SK-N-SH (cell line): ENCODE results near the gene CD6. TPM values are rescaled to one million over a fixed set of nuclear protein-coding genes. Genes with fewer than 3 reads are reported as not detected.

ENCODE experiments used
- CTCF ChIA-PET: fragments of 300-600, 350-600 bp; formaldehyde crosslinking; extraction: SDS; loops from one replicate; lab custom pipeline; 2021; lab: Yijun Ruan, JAX
- POLR2A ChIA-PET: fragments of 350-600 bp; sonication (Branson Sonifier 250); formaldehyde crosslinking; extraction: SDS; loops from one replicate; lab custom pipeline; 2020; ENCODE audit warnings: antibody characterized with exemption, inconsistent platforms; lab: Yijun Ruan, JAX
- DNase-seq: peaks from one replicate; pipeline ENCODE4 v3.0.0; 2012
- H2AFZ ChIP-seq: fragments of 200-600 bp; sonication (generic); 2 replicates; pipeline ENCODE4 v1.8.1; 2016; ENCODE audit warnings: antibody characterized with exemption, mild to moderate bottlenecking, low read depth
- H3F3A ChIP-seq: fragments of 200-600 bp; sonication (generic); replicated peaks from 2 replicates; pipeline ENCODE3; 2016; ENCODE audit warnings: antibody characterized with exemption, mild to moderate bottlenecking; ENCODE audit not compliant: insufficient read depth
- H3K27ac ChIP-seq, 2 experiments: fragments of 200-500 bp in 1 of 2; fragments of 200-600 bp in 1 of 2; sonication (Bioruptor generic) in 1 of 2; sonication (generic), shearing (Covaris generic) in 1 of 2; 2 replicates each; pipeline versions ENCODE4 v1.5.1 to v1.6.1; 2014 to 2016; ENCODE audit warnings: low read depth in 2 of 2, inconsistent platforms in 1 of 2, low read length in 1 of 2, mild to moderate bottlenecking in 1 of 2, mixed read lengths in 1 of 2
- H3K27me3 ChIP-seq: fragments of 200-600 bp; sonication (generic), shearing (Covaris generic); 2 replicates; pipeline ENCODE4 v1.6.1; 2016; ENCODE audit warnings: mixed run types; ENCODE audit not compliant: insufficient read depth
- H3K36me3 ChIP-seq, 2 experiments: fragments of 200-500 bp in 1 of 2; fragments of 200-600 bp in 1 of 2; sonication (Bioruptor generic) in 1 of 2; sonication (generic) in 1 of 2; replicated peaks in 1 of 2; 2 replicates each; pipeline versions ENCODE3 to v1.5.1; 2014 to 2016; ENCODE audit warnings: low read length in 1 of 2, mild to moderate bottlenecking in 1 of 2; ENCODE audit not compliant: insufficient read depth in 2 of 2, control insufficient read depth in 1 of 2
- H3K4me1 ChIP-seq, 2 experiments: fragments of 200-500 bp in 1 of 2; fragments of 200-600 bp in 1 of 2; sonication (Bioruptor generic) in 1 of 2; sonication (generic), shearing (Covaris generic) in 1 of 2; 2 replicates each; pipeline versions ENCODE4 v1.5.1 to v1.6.1; 2014 to 2016; ENCODE audit warnings: low read depth in 1 of 2, low read length in 1 of 2, mixed run types in 1 of 2; ENCODE audit not compliant: insufficient read depth in 2 of 2, control insufficient read depth in 1 of 2
- H3K4me2 ChIP-seq: fragments of 200-600 bp; sonication (generic), shearing (Covaris generic); 2 replicates; pipeline ENCODE4 v1.6.1; 2017; ENCODE audit warnings: mixed run types
- H3K4me3 ChIP-seq, 2 experiments: fragments of 200-500 bp in 1 of 2; fragments of 200-600 bp in 1 of 2; sonication (Bioruptor generic) in 1 of 2; sonication (generic), shearing (Covaris generic) in 1 of 2; 2 replicates each; pipeline versions ENCODE4 v1.5.1 to v1.8.1; 2014 to 2016; ENCODE audit warnings: low read depth in 2 of 2, inconsistent platforms in 1 of 2, low read length in 1 of 2, mild to moderate bottlenecking in 1 of 2, mixed read lengths in 1 of 2, moderate library complexity in 1 of 2
- H3K79me2 ChIP-seq: fragments of 200-600 bp; sonication (generic); 2 replicates; pipeline ENCODE4 v1.8.1; 2017; ENCODE audit warnings: mild to moderate bottlenecking; ENCODE audit not compliant: insufficient read depth
- H3K9ac ChIP-seq: fragments of 200-600 bp; sonication (generic); 2 replicates; pipeline ENCODE4 v1.6.1; 2017; ENCODE audit warnings: mixed run types
- H3K9me2 ChIP-seq: fragments of 200-600 bp; sonication (generic); 2 replicates; pipeline ENCODE4 v1.6.1; 2017; ENCODE audit warnings: mixed run types
- H3K9me3 ChIP-seq: fragments of 200-600 bp; sonication (generic); 2 replicates; pipeline ENCODE4 v1.6.1; 2017; ENCODE audit warnings: mixed run types, mild to moderate bottlenecking, moderate library complexity
- H4K20me1 ChIP-seq: fragments of 200-600 bp; sonication (generic); 2 replicates; pipeline ENCODE4 v1.6.1; 2017; ENCODE audit warnings: mild to moderate bottlenecking, mixed run types; ENCODE audit not compliant: insufficient read depth
- CHD2 ChIP-seq: fragments of 150-350 bp; IDR thresholded peaks from 2 replicates; pipeline ENCODE4 v1.6.1; 2018; ENCODE audit warnings: low read length; ENCODE audit not compliant: partially characterized antibody
- ELF1 ChIP-seq: IDR thresholded peaks from 2 replicates; pipeline ENCODE4 v1.4.0; 2012
- EP300 ChIP-seq, 2 experiments: IDR thresholded peaks; 2 replicates each; pipeline versions ENCODE4 v1.4.0 to v1.6.1; 2012; ENCODE audit warnings: borderline replicate concordance in 1 of 2, low read depth in 1 of 2, low read length in 1 of 2
- FOSL2 ChIP-seq: IDR thresholded peaks from 2 replicates; pipeline ENCODE4 v1.4.0; 2012; ENCODE audit warnings: low read depth, mild to moderate bottlenecking, moderate library complexity, borderline replicate concordance
- FOXJ3 ChIP-seq: sonication (generic); formaldehyde crosslinking; IDR thresholded peaks from 2 replicates; pipeline ENCODE4 v1.5.1; 2020; ENCODE audit warnings: mild to moderate bottlenecking, missing genetic modification reagents
- GABPA ChIP-seq: IDR thresholded peaks from 2 replicates; pipeline ENCODE4 v1.4.0; 2012; ENCODE audit warnings: low read depth, mild to moderate bottlenecking
- GATA2 ChIP-seq: sonication (generic); formaldehyde crosslinking; IDR thresholded peaks from 2 replicates; pipeline ENCODE4 v1.5.0; 2020; ENCODE audit warnings: mild to moderate bottlenecking, missing genetic modification reagents
- JUND ChIP-seq: IDR thresholded peaks from 2 replicates; pipeline ENCODE4 v1.4.0; 2012
- MAX ChIP-seq: IDR thresholded peaks from 2 replicates; pipeline ENCODE4 v1.4.0; 2012; ENCODE audit warnings: low read depth
- MEF2A ChIP-seq: IDR thresholded peaks from 2 replicates; pipeline ENCODE4 v1.4.0; 2012; ENCODE audit warnings: low read depth, borderline replicate concordance
- MXI1 ChIP-seq: IDR thresholded peaks from 2 replicates; pipeline ENCODE4 v1.6.1; 2012; ENCODE audit warnings: mild to moderate bottlenecking, low read depth, low read length, improper control_type of control experiment
- NFIC ChIP-seq: IDR thresholded peaks from 2 replicates; pipeline ENCODE4 v1.4.0; 2012; ENCODE audit warnings: borderline replicate concordance
- PBX3 ChIP-seq: IDR thresholded peaks from 2 replicates; pipeline ENCODE4; 2012
- RCOR1 ChIP-seq: fragments of 150-350 bp; IDR thresholded peaks from 2 replicates; pipeline ENCODE4 v1.6.1; 2017; ENCODE audit warnings: antibody characterized with exemption, low read length
- RXRA ChIP-seq: IDR thresholded peaks from 2 replicates; pipeline ENCODE4 v1.4.0; 2012; ENCODE audit warnings: low read depth, mild to moderate bottlenecking, borderline replicate concordance
- SIN3A ChIP-seq: IDR thresholded peaks from 2 replicates; pipeline ENCODE4 v1.6.1; 2012; ENCODE audit warnings: low read depth, mild to moderate bottlenecking, low read length, moderate library complexity, borderline replicate concordance
- SMC3 ChIP-seq: IDR thresholded peaks from 2 replicates; pipeline ENCODE4 v1.6.1; 2012; ENCODE audit warnings: low read depth, low read length, improper control_type of control experiment
- TAF1 ChIP-seq: IDR thresholded peaks from 2 replicates; pipeline ENCODE4 v1.6.1; 2012; ENCODE audit warnings: low read depth, mild to moderate bottlenecking, low read length, moderate library complexity, borderline replicate concordance
- TCF12 ChIP-seq: IDR thresholded peaks from 2 replicates; pipeline ENCODE4 v1.4.0; 2012
- TEAD4 ChIP-seq: IDR thresholded peaks from 2 replicates; pipeline ENCODE4 v1.4.0; 2012; ENCODE audit warnings: mild to moderate bottlenecking, borderline replicate concordance; ENCODE audit not compliant: insufficient read depth
- USF2 ChIP-seq: fragments of 150-350 bp; IDR thresholded peaks from 2 replicates; pipeline ENCODE4 v1.6.1; 2017; ENCODE audit warnings: antibody characterized with exemption, low read length, low read depth, borderline replicate concordance
- WGBS: methylation state at CpG from one replicate; pipeline ENCODE4 v1.1.6; 2017; ENCODE audit warnings: low lambda C conversion rate; 5-methylcytosine and 5-hydroxymethylcytosine counted together
- polyA plus RNA-seq, 3 experiments: library from polyadenylated mRNA; depleted of rRNA; stranded (reverse); fragments of >200 nt; gene quantifications; 2 replicates each; pipeline ENCODE4 v1.2.3, GENCODE V29; 2012
- TF ChIP-seq, protein P1 (sequence below): IDR thresholded peaks from 2 replicates; pipeline ENCODE4 v1.4.0; 2012; ENCODE audit warnings: low read depth, borderline replicate concordance
- TF ChIP-seq, protein P2 (sequence below): IDR thresholded peaks from 2 replicates; pipeline ENCODE4 v1.4.0; 2012; ENCODE audit warnings: low read depth, borderline replicate concordance

CD6 gene
- polyA plus RNA-seq, 1 of the 3 experiments (the other 2 are of a cell fraction): not detected

- peaks cover 5% of the 10 kb centered on the region for H3K79me2 ChIP-seq
- CTCF ChIA-PET: interaction anchor here (0.7 to 5.8 kb wide), 8 partner anchors 9 to 264 kb away, joined by 3 to 21 read pairs (median 4); no protein-coding TSS in a partner anchor
- H3K9ac ChIP-seq: peak within 1 kb of the TSS; percentile 72
- H3K4me3 ChIP-seq: peak within 1 kb of the TSS; percentile 80 to 92
- no peaks in the 10 kb centered on the region for H3K9me2 ChIP-seq
- POLR2A ChIA-PET: interaction anchor here (1.7 kb wide), 1 partner anchor 10 kb away, joined by 5 read pairs; the partner anchor contains the start of gene TMEM109
- peak; percentile 99 for DNase-seq
- H3K9me3 ChIP-seq: no peaks in the 10 kb centered on the region
- H3K27ac ChIP-seq: peak within 1 kb of the TSS in 1 of 2 experiments; percentile 82; a peak in 2 of 4 replicates
- H2AFZ ChIP-seq: peak within 1 kb of the TSS; percentile 85; the same call in 1 of the 2 replicates
- peaks cover 6 to 41% of the 10 kb centered on the region in 2 experiments for H3K36me3 ChIP-seq
- H3K4me1 ChIP-seq: peaks cover 0 to 28% of the 10 kb centered on the region in 2 experiments; a peak in 3 of 4 replicates
- no peaks in the 10 kb centered on the region for H3F3A ChIP-seq
- no peak for TF ChIP-seq MEF2A
- TF ChIP-seq RXRA: no peak
- TF ChIP-seq MAX: peak; percentile 96
- TF ChIP-seq EP300 (IDR thresholded peaks at IDR 0.05; ENCODE audit: borderline replicate concordance in 1 of 2, low read depth in 1 of 2, low read length in 1 of 2): peak in 1 of 2 experiments; percentile 40; a peak in 1 of 4 replicates
- TF ChIP-seq ELF1: no peak
- peak; percentile 39; the same call in 1 of the 2 replicates for TF ChIP-seq FOXJ3 (CRISPR knock-in tag)
- TF ChIP-seq, protein P1, sequence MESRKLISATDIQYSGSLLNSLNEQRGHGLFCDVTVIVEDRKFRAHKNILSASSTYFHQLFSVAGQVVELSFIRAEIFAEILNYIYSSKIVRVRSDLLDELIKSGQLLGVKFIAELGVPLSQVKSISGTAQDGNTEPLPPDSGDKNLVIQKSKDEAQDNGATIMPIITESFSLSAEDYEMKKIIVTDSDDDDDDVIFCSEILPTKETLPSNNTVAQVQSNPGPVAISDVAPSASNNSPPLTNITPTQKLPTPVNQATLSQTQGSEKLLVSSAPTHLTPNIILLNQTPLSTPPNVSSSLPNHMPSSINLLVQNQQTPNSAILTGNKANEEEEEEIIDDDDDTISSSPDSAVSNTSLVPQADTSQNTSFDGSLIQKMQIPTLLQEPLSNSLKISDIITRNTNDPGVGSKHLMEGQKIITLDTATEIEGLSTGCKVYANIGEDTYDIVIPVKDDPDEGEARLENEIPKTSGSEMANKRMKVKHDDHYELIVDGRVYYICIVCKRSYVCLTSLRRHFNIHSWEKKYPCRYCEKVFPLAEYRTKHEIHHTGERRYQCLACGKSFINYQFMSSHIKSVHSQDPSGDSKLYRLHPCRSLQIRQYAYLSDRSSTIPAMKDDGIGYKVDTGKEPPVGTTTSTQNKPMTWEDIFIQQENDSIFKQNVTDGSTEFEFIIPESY: no peak
- TF ChIP-seq NFIC: no peak
- 0 out of 2 replicates have a peak, but pooled peaks have one; percentile 30 for TF ChIP-seq TAF1
- TF ChIP-seq SIN3A: peak; percentile 66; the same call in 1 of the 2 replicates
- TF ChIP-seq USF2: no peak
- peak; percentile 44 for TF ChIP-seq CHD2
- TF ChIP-seq, protein P2, sequence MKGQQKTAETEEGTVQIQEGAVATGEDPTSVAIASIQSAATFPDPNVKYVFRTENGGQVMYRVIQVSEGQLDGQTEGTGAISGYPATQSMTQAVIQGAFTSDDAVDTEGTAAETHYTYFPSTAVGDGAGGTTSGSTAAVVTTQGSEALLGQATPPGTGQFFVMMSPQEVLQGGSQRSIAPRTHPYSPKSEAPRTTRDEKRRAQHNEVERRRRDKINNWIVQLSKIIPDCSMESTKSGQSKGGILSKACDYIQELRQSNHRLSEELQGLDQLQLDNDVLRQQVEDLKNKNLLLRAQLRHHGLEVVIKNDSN: peak; percentile 76; the same call in 1 of the 2 replicates
- TF ChIP-seq SMC3: no peak
- peak; percentile 25; the same call in 1 of the 2 replicates for TF ChIP-seq TCF12
- TF ChIP-seq TEAD4: no peak
- no peak for TF ChIP-seq GATA2 (CRISPR knock-in tag)
- no peak for TF ChIP-seq GABPA
- TF ChIP-seq RCOR1: peak; percentile 27; the same call in 1 of the 2 replicates
- no peak for TF ChIP-seq FOSL2
- TF ChIP-seq PBX3: peak; percentile 38; the same call in 1 of the 2 replicates
- peak; percentile 75 for TF ChIP-seq MXI1
- TF ChIP-seq JUND: no peak
- TF ChIP-seq, all 33 proteins: peak for 11
- Histone ChIP-seq H3K4me2 (peak within 1 kb of the TSS; percentile 99), H3K27me3 (no peaks in the 10 kb centered on the region), H4K20me1 (no peaks in the 10 kb centered on the region)
- 3% methylated on average over 21 of the region's 69 CpGs for WGBS
These were observed 47.2 kb upstream of the CD6 start, which contains the start of gene TMEM132A for GRCh38 chr11:60924110-60924905. Gene TMEM132A (plus strand): TSS chr11:60924460. CDS start chr11:60924634, 174 bp downstream.
